ENCODE data around the gene CRABP1.

CRABP1 gene

GRCh38 chr15:78316283-78317083 is 23.7 kb upstream of the CRABP1 start:
- DNase-seq (ENCODE audit: low spot score) (no peak), FAIRE-seq (no peak)

GRCh38 chr15:78317145-78317836 is 22.9 kb upstream of the CRABP1 start:
- DNase-seq (ENCODE audit: low spot score) = no peak
- FAIRE-seq = no peak

- FAIRE-seq (no peak), DNase-seq (ENCODE audit: low spot score) (no peak)
These were observed 20.6 kb upstream of the CRABP1 start for GRCh38 chr15:78319588-78319987.

- DNase-seq (ENCODE audit: low spot score) = no peak
- FAIRE-seq = no peak
These were observed 20.0 kb upstream of the CRABP1 start for GRCh38 chr15:78320183-78320582.

GRCh38 chr15:78321041-78321570 is 19.0 kb upstream of the CRABP1 start:
- FAIRE-seq = no peak
- DNase-seq (ENCODE audit: low spot score) = no peak

GRCh38 chr15:78321786-78322185 is 18.4 kb upstream of the CRABP1 start:
- DNase-seq (ENCODE audit: low spot score) (no peak), FAIRE-seq (no peak)

GRCh38 chr15:78322243-78322642 is 17.9 kb upstream of the CRABP1 start:
- FAIRE-seq (no peak), DNase-seq (ENCODE audit: low spot score) (no peak)

GRCh38 chr15:78322724-78323521 is 17.2 kb upstream of the CRABP1 start:
- DNase-seq (ENCODE audit: low spot score) (no peak), FAIRE-seq (no peak)

GRCh38 chr15:78323693-78324092 is 16.5 kb upstream of the CRABP1 start:
- FAIRE-seq = no peak
- DNase-seq (ENCODE audit: low spot score) = no peak

- DNase-seq (ENCODE audit: low spot score) (no peak), FAIRE-seq (no peak)
These were observed 16.0 kb upstream of the CRABP1 start for GRCh38 chr15:78324144-78324543.

GRCh38 chr15:78325092-78325843 is 14.9 kb upstream of the CRABP1 start:
- FAIRE-seq = peak; percentile 58
- peak; percentile 35 for DNase-seq (ENCODE audit: low spot score)

GRCh38 chr15:78327466-78327865 is 12.7 kb upstream of the CRABP1 start:
- no peak for DNase-seq (ENCODE audit: low spot score)
- FAIRE-seq = no peak

- no peak for FAIRE-seq
- DNase-seq (ENCODE audit: low spot score) = no peak
These were observed 10.5 kb upstream of the CRABP1 start for GRCh38 chr15:78329625-78330024.

GRCh38 chr15:78334845-78335244 is 5.3 kb upstream of the CRABP1 start:
- DNase-seq (ENCODE audit: low spot score) = no peak
- FAIRE-seq = no peak

GRCh38 chr15:78335985-78336384 is 4.2 kb upstream of the CRABP1 start:
- DNase-seq (ENCODE audit: low spot score) (no peak), FAIRE-seq (no peak)

- FAIRE-seq (no peak), DNase-seq (ENCODE audit: low spot score) (no peak)
These were observed 1.4 kb upstream of the CRABP1 start for GRCh38 chr15:78338781-78339180.

GRCh38 chr15:78339559-78339958 is 594 bp upstream of the CRABP1 start:
- DNase-seq (ENCODE audit: low spot score) (no peak), FAIRE-seq (no peak)

- no peak for DNase-seq (ENCODE audit: low spot score)
- FAIRE-seq = no peak
These were observed 1.2 kb downstream of the CRABP1 start for GRCh38 chr15:78341057-78341987.

GRCh38 chr15:78342021-78342420 is 1.9 kb downstream of the CRABP1 start:
- DNase-seq (ENCODE audit: low spot score) (no peak), FAIRE-seq (no peak)
